ENCODE measurements around the gene MUC2. TPM values are rescaled to one million over a fixed set of nuclear protein-coding genes. Genes with fewer than 3 reads are reported as not detected.

MUC2 gene
- total RNA-seq, 2 donors from 2014 or later: 0.05 TPM; not detected in 1

GRCh38 chr11:1091332-1092083 lies 16.8 kb downstream of the MUC2 start:
- peak; percentile 20 for DNase-seq (ENCODE audit: low spot score)
- intact Hi-C loops (cut with DNase I): no loop called here

GRCh38 chr11:1092145-1092670 lies 17.5 kb downstream of the MUC2 start:
- intact Hi-C loops (cut with DNase I): no loop called here
- DNase-seq (ENCODE audit: low spot score): peak; percentile 56

DNA sequence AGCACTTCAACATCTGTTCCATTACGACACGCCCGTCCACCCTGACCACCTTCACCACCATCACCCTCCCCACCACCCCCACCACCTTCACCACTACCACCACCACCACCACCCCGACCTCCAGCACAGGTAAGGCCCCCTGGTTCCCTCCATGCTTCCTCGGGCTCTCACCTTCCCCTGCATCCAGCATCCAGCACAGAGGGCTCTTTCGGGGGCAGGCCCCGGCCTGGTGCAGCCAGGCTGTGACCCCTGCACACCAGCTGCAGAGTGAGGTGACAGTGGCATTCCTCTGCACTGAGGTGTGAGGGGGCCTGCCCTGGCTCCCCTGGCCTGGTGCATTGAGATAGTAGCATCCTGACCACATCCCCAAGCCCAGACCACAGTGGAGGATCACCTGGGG lies 18.2 kb downstream of the MUC2 start:
- no peak for DNase-seq (ENCODE audit: low spot score)
- intact Hi-C loops (cut with DNase I): no loop called here

DNA sequence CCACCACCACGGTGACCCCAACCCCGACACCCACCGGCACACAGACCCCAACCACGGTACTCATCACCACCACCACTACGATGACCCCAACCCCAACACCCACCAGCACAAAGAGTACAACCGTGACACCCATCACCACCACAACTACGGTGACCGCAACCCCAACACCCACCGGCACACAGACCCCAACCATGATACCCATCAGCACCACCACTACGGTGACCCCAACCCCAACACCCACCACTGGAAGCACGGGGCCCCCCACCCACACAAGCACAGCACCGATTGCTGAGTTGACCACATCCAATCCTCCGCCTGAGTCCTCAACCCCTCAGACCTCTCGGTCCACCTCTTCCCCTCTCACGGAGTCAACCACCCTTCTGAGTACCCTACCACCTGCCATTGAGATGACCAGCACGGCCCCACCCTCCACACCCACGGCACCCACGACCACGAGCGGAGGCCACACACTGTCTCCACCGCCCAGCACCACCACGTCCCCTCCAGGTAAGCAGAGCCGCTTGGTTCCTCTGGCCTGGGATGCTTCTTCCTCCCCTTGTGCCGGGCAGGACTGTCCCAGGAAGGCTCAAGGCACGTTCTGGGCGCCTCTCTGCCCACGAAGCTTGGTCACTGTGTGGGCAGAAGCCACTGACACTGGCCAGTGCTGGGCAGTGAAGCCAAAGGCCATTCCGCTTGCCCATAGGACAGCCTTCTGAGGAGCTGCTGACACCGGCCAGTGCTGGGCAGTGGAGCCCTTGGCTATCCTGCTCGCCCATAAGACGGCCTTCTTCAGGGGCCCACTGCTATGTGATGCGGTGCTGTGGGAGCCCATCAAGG lies 25.1 kb downstream of the MUC2 start:
- intact Hi-C loops (cut with DNase I): no loop called here
- DNase-seq (ENCODE audit: low spot score): peak; percentile 66

- intact Hi-C loops (cut with DNase I): no loop called here
These were observed 26.0 kb downstream of the MUC2 start for GRCh38 chr11:1100417-1101245.

DNA sequence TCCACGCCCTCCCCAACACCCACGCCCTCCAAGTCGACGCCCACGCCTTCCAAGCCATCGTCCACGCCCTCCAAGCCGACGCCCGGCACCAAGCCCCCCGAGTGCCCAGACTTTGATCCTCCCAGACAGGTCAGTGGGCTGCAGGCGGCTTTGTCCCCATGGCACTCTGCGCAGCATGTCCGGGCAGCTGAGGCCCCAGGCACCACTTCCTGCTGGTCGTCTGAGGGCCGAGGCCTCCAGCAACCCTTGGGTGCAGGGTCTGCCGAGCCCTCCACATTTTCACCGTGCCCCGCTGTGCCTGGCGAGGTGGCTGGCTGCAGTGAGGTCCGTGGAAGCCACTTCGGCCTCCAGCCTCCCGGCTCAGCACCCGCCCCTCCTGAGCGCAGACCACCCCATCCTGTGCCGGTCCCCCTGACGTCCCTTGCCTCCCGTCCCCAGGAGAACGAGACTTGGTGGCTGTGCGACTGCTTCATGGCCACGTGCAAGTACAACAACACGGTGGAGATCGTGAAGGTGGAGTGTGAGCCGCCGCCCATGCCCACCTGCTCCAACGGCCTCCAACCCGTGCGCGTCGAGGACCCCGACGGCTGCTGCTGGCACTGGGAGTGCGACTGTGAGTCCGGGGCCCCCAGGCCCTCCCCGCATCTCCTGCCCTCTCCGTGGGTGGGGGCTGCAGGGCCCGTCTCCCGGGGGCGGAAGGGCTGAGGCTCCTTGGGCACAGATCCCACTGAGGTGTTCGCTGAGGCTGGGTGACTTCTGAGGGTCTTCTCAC lies 26.8 kb downstream of the MUC2 start:
- peak; percentile 68 for DNase-seq (ENCODE audit: low spot score)
- intact Hi-C loops (cut with DNase I): no loop called here

More at GRCh38 chr11:1100417-1101245, 26.0 kb downstream of the MUC2 start:
- DNase-seq (ENCODE audit: low spot score): peak; percentile 71

DNA sequence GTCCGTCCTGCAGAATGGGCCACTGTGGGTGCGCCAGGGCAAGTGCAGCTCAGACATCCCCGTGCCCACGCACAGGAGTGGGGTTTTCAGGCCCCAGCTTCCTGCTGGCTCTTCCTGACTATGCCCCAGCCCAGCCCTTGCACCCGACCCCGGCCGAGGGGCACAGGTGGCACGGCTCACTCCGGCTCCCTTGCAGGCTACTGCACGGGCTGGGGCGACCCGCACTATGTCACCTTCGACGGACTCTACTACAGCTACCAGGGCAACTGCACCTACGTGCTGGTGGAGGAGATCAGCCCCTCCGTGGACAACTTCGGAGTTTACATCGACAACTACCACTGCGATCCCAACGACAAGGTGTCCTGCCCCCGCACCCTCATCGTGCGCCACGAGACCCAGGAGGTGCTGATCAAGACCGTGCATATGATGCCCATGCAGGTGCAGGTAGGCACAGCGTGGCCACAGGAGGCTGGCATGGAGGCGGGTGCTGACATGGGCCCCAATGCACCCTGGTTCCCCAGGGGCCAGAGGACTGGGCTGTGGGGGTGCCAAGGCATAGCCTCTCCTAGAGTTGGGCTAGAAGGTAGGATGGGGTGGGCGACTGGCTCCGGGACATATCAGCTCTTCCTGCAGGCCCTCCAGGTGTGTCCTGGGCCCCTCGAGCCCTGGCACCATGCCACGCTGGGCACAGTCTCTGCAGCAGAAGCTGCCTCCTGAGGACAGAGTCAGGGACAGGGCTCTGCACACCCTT lies 27.7 kb downstream of the MUC2 start:
- peak; percentile 69 for DNase-seq (ENCODE audit: low spot score)
- intact Hi-C loops (cut with DNase I): no loop called here

DNA sequence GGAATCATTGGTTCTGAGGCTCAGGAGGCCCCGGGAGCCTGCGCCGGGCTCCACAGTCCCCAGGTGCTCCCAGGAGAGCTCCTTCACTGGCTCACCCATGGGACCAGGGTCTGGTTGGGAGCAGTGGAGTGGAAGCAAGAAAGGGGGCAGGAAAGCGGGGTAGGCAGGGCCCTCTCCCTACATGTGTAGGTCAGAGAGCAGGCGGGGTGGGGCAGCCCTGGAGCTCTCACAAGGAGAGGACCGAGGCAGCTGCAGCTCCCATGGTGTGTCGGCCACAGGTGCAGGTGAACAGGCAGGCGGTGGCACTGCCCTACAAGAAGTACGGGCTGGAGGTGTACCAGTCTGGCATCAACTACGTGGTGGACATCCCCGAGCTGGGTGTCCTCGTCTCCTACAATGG lies 28.3 kb downstream of the MUC2 start:
- peak; percentile 74 for DNase-seq (ENCODE audit: low spot score)
- intact Hi-C loops (cut with DNase I): no loop called here

DNA sequence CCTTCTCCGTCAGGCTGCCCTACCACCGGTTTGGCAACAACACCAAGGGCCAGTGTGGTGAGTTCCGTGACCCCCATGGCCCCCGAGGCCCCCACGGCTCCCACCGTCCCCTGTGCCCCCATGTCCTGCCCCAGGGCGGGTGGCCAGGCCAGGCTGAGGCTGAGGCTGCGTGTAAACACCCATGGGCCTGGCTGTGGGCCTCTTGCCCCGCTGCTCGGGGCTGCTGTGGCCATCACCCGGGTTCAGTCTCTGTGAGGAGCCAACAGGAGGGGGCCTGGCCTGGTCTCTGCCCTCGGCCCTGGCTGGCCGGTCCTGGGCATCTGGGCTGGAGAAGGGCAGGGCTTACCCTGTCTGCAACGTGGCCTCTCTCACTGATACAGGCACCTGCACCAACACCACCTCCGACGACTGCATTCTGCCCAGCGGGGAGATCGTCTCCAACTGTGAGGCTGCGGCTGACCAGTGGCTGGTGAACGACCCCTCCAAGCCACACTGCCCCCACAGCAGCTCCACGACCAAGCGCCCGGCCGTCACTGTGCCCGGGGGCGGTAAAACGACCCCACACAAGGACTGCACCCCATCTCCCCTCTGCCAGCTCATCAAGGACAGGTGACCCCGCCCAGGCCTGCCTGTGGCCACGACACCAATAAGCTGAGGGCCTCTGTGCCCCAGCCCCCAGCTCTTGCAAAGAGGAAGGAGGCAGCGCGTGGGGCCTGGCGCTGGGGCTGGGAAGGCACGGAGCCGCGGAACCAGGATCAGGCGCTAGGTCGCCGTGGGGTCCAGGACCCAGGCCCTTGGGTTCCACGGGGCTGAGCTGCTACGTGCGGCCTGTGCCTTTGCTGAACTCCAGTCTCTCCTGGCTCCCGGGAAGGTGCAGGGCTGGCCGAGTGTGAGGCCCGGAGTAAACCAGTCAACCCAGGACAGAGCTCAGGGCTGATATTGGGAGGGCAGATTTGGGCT lies 29.0 kb downstream of the MUC2 start:
- DNase-seq (ENCODE audit: low spot score): peak; percentile 68
- intact Hi-C loops (cut with DNase I): no loop called here

GRCh38 chr11:1104411-1105182 lies 29.9 kb downstream of the MUC2 start:
- intact Hi-C loops (cut with DNase I): no loop called here
- peak; percentile 59 for DNase-seq (ENCODE audit: low spot score)

DNA sequence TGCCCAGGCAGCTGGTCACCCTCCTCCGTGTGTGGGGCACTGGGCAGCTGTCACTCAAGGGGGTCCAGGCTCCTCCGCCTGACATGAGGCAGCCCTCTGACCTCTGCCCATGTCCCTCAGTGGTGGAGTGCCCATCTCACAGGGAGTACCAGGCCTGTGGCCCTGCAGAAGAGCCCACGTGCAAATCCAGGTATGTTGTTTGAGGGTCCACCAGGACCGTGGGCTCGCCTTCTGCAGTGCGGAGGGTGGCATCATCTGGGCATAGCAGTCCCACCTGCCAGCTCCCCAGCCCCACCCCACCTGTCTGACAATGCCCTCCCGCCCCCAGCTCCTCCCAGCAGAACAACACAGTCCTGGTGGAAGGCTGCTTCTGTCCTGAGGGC lies 30.5 kb downstream of the MUC2 start:
- intact Hi-C loops (cut with DNase I): no loop called here
- peak; percentile 22 for DNase-seq (ENCODE audit: low spot score)

- no peak for DNase-seq (ENCODE audit: low spot score)
- intact Hi-C loops (cut with DNase I): no loop called here
These were observed 31.7 kb downstream of the MUC2 start for GRCh38 chr11:1106387-1106786.

DNA sequence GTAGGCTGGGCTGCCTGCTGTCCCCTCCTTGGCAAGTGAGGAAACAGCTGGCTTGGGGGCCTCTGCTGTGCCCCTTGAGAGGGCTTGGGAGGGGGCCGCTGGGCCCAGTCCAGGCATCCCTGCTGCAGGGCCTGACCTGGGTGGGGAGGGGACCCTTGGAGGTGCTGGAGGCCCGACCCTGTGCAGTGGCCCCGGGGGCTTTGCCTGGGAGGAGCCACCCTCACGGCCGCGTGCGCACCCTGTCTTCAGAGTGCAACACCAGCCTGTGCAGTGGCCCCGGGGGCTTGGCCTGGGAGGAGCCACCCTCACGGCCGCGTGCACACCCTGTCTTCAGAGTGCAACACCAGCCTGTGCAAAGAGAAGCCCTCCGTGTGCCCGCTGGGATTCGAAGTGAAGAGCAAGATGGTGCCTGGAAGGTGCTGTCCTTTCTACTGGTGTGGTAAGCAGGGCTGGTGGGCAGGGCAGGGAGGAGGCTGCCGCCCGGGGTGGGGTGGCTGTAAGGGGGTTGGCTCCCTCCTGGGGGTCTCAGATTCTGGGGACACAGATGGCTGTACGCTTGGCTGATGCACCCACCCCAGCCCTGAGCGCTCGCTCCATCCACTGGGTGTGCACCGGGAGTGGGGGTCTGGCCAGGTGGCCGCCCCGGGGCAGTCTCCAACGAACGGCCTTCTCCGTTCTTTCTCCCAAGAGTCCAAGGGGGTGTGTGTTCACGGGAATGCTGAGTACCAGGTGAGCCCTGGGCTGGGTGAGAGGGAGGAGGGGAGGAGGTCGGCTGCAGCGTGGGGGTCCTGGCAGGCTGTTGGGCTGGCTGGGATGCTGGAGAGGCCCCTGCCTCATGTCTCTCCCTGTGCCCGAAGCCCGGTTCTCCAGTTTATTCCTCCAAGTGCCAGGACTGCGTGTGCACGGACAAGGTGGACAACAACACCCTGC lies 32.9 kb downstream of the MUC2 start:
- intact Hi-C loops (cut with DNase I): no loop called here
- no peak for DNase-seq (ENCODE audit: low spot score)

GRCh38 chr11:1108246-1108900 lies 33.7 kb downstream of the MUC2 start:
- no peak for DNase-seq (ENCODE audit: low spot score)
- intact Hi-C loops (cut with DNase I): no loop called here

All from posterior vena cava (tissue), 2 donors.